ENCODE measurements around the gene POU2F1. TPM values are rescaled to one million over a fixed set of nuclear protein-coding genes. Genes with fewer than 3 reads are reported as not detected.

The POU2F1 gene
- total and polyA plus RNA-seq, 12 donors: 1.3 to 13.9 (median 10.1) TPM

- H3K4me1 ChIP-seq: peaks cover 0 to 8% (median 3%) of the 10 kb centered on the region in 9 donors
- DNase-seq: no peak
- no peaks in the 10 kb centered on the region for H3K9me3 ChIP-seq
- H3K27me3 ChIP-seq: no peaks in the 10 kb centered on the region
- 94 to 96% methylated on average over 14 of the region's 14 CpGs for WGBS, 2 donors
- no peak overlapping the region for H3K4me3 ChIP-seq
- ATAC-seq: no peak
- TF ChIP-seq CTCF (IDR thresholded peaks at IDR 0.05): no peak
- no peaks in the 10 kb centered on the region for H3K36me3 ChIP-seq
- intact Hi-C loops (cut with DNase I): loop anchor here in 2 of 10 donors (5.0 to 10.0 kb wide), 2 partner anchors 64 to 66 kb away; no protein-coding TSS in a partner anchor
- H3K27ac ChIP-seq: no peak overlapping the region
These were observed 240.2 kb downstream of the POU2F1 start for GRCh38 chr1:167460836-167461235.

GRCh38 chr1:167462341-167462740, 241.7 kb downstream of the POU2F1 start:
- no peak overlapping the region for H3K4me3 ChIP-seq
- no peak for ATAC-seq
- H3K9me3 ChIP-seq: no peaks in the 10 kb centered on the region
- H3K27me3 ChIP-seq: no peaks in the 10 kb centered on the region
- H3K4me1 ChIP-seq: peaks cover 0 to 5% (median 0%) of the 10 kb centered on the region in 9 donors
- 89 to 93% methylated on average over 8 of the region's 8 CpGs for WGBS, 2 donors
- no peak for DNase-seq
- H3K36me3 ChIP-seq: no peaks in the 10 kb centered on the region
- intact Hi-C loops (cut with DNase I): loop anchor here in 2 of 10 donors (5.0 to 10.0 kb wide), 2 partner anchors 62 to 65 kb away; no protein-coding TSS in a partner anchor
- no peak for TF ChIP-seq CTCF (IDR thresholded peaks at IDR 0.05)
- no peak overlapping the region for H3K27ac ChIP-seq

- 70 to 81% methylated on average over 4 of the region's 4 CpGs for WGBS, 2 donors
- intact Hi-C loops (cut with DNase I): loop anchor here in 2 of 10 donors (5.0 to 10.0 kb wide), 2 partner anchors 62 to 64 kb away; no protein-coding TSS in a partner anchor
- Histone ChIP-seq H3K27me3 (no peaks in the 10 kb centered on the region), H3K4me1 (peaks cover 0 to 5% (median 0%) of the 10 kb centered on the region in 9 donors), H3K4me3 (no peak overlapping the region), H3K36me3 (no peaks in the 10 kb centered on the region), H3K9me3 (no peaks in the 10 kb centered on the region), H3K27ac (no peak overlapping the region)
- no peak for ATAC-seq
- no peak for DNase-seq
- TF ChIP-seq CTCF (IDR thresholded peaks at IDR 0.05): no peak
These were observed 242.4 kb downstream of the POU2F1 start for GRCh38 chr1:167463080-167463479.

- TF ChIP-seq CTCF (IDR thresholded peaks at IDR 0.05): no peak
- H3K27ac ChIP-seq: no peak overlapping the region
- no peaks in the 10 kb centered on the region for H3K27me3 ChIP-seq
- H3K36me3 ChIP-seq: no peaks in the 10 kb centered on the region
- H3K4me3 ChIP-seq: no peak overlapping the region
- DNase-seq (no peak), ATAC-seq (no peak)
- H3K4me1 ChIP-seq: peaks cover 0 to 5% (median 0%) of the 10 kb centered on the region in 9 donors
- no peaks in the 10 kb centered on the region for H3K9me3 ChIP-seq
- WGBS, 2 donors: 72% methylated on average over 6 of the region's 6 CpGs
- intact Hi-C loops (cut with DNase I): loop anchor here in 2 of 10 donors (5.0 to 10.0 kb wide), 2 partner anchors 61 to 63 kb away; no protein-coding TSS in a partner anchor
These were observed 243.3 kb downstream of the POU2F1 start for GRCh38 chr1:167463875-167464575.
